TTC549 (cell line): ENCODE measurements around the gene LHFPL2.

Experiments
- FAIRE-seq: peaks from 2 replicates; lab custom pipeline; 2012; peaks lifted over from hg19 to GRCh38; lab: Jason Lieb, UNC

LHFPL2 gene

DNA sequence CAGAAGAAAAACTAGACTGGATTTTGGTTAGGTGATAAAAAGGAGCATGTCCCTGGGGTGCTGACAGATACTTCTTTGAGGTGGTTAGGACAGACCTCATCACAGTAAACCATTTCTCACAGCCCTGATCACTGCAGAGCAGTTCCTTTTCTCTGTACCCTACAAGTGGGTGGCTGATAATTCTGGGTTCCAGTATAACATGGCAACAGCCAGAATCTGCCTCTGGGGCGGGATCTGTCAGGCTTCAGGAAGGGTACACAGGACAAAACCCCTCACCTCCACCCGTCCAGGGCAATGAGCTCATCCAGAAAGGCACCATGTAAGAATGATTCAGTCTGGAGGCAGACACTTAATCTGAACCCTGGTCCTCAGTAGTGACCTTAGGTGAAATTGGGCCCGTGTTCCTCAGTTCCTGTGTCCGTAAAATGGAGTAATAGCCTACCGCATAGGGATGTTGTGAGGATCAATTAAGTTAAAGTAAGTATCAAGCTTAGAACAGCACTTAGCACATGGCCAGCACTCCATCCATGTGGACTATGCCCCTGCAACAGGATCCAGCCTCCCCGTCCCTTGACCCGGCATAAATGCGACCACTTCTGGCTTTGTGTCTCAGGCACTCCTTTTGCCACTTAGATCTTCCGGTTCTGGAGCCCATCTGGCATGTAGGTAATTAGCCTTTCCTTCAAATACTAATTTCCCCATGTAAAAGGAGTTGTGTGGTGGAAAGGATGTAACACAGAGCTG, 129.2 kb downstream of the LHFPL2 start:
- no peak for FAIRE-seq

DNA sequence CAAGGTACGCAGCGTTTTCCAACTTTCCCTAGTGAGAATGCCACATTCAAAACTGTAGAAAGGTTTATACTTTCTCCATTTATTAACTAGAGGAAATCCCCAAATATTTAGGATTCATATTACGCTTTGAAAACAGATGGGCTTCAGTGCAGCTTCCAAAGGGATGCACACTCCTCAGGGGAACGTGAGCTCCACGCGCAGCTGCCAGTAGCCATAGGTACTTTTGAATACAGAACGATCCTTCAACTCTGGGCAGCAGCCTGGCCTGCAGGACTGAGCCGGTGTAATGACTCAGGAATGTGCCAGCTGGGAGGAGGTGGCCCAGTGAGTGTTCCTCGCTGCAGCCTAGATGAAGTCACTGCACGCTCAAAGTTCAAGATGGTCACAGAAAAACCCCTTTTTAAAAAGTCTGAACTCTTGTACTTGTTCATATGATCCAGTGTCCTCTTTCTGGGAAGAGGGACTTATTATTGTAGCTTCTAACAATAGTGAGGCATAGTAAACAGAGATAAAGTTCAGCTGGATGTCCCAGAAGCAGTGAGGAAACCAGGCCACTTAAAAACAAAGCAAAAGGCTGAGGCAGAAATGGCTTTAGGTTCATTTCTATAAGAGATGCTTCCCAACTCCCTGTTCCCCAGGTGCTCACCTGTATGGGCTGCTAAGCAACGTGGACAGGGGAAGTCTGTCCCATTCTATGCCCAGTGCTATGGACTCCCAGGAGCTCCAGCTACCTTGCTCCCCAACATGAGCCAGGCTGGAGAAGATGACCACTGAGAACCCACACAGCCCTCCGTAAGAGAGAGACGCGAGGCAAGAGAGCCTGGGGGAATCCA, 130.0 kb downstream of the LHFPL2 start:
- no peak for FAIRE-seq

DNA sequence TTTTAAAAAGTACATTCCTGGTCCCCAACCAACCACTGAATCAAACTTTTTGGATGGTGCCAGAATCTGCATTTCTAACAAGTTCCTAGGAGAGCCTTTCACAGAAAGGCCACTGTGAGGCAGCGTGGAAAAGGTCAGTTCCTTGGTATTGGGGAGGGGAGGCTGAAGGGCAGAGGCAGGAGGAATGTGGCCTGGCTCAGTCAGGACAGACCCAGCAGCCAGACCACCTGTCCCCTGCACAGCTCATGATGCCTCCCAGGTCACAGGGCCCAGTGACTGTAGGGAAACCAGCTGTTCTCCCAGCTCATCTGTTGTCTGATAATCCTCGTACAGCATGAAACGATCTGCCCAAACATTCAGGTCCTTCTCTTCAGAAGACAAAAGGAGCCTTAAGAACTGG, 132.9 kb downstream of the LHFPL2 start:
- FAIRE-seq, result no peak

DNA sequence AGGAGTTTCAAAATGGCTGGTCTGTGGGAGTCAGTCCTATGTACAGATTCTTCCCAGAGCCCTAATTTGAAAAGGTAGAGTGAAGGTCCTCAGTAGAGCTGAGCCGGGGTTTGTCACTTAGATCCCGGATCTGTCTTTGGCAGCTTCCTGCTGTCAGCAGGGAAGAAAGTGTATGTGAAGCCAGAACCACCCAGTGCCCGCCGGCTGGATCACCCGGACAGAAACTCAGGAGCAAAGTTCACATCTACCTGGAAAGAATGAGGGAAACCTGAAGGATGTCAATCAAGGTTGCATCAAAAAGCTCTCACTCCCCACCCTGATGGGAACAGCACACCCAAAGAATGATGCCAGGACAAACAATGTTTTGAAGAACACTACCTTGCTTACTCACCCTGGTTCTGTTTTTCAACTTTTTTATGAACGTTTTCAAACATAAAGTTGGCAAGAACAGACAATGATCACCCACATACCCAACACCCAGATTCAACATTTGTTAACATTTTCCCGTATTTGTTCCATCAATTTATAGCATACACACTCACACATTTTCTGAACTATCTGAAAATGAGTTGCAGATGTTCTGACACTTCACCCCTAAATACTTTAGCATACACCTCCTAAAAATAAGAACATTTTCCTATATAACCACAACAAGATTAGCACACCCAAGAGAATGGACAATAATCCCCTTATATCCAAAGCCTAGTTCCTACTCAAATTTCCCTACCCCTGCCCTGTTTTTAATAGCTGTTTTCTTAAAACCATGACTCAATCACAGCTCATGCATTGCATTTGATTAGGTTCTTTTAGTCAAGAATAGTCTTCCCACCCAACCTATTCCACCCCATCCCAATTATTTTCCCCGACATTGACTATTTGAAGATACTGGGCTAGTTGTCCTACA, 133.9 kb downstream of the LHFPL2 start:
- FAIRE-seq, result no peak

DNA sequence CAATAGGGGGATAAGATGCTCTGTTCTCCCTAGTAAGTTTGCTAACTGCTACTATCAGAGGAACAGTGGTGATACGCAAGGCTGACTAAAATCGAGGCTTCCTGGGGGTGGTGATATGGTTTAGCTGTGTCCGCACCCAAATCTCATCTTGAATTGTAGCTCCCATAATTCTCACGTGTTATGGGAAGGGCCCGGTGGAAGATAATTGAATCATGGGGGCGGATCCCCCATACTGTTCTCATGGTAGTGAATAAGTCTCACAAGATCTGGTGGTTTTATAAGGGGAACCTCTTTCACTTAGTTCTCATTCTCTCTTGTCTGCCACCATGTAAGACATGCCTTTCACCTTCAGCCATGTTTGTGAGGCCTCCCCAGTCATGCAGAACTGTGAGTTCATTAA, 135.1 kb downstream of the LHFPL2 start:
- no peak for FAIRE-seq

DNA sequence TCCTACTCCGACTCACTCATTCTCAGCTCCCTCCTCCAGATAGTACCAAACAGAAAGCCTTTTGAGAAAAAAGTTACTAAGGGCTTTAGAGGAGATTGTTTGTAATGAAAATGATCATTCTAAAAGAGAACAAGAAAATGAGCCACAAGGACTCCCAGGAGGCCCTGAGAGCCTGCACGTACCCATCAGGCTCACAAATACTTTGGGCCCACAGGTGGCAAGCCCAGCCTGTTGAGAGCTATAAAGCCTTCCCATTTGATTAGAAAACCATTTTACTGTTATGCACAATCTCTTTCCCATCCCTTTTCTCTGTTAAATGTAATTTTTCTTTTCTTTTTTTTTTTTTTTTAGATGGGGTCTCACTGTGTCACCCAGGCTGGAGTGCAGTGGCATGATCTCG, 136.1 kb downstream of the LHFPL2 start:
- FAIRE-seq, result no peak

DNA sequence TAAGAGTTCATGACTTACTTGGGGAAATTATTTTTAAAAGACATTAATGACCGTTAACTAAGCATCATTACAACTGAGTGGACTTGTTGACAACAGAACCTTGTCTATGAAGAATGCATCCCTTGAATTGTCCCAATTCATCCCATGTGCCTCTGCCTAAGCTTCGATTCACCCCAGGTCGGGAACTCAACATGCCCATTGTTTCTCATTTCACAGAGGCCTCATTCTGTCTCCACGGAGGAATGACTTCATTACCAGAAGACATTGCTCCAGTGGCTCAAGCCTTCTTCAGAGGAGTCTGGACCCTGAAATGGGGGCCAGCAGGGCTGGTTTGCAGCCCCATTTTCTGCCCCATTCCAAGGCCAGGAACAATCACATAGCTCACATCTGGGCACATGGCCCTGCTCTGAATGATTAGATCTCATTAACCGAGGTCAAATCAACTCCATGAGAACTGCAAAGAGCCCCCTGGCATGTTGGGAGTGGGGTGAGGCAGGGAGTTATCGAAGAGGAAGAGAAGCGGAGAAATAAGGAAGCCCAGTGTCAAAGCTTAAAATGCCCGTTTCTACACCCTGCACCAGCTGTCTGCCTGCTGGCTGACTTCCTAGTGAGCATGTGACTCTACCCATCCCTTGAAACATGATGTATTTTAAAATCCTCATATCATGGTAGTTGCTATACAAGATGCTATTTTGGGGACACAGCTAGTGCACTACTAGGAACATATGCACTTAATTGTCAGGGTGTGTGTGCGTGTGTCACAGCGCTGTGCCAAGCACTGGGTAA, 137.3 kb downstream of the LHFPL2 start:
- no peak for FAIRE-seq

DNA sequence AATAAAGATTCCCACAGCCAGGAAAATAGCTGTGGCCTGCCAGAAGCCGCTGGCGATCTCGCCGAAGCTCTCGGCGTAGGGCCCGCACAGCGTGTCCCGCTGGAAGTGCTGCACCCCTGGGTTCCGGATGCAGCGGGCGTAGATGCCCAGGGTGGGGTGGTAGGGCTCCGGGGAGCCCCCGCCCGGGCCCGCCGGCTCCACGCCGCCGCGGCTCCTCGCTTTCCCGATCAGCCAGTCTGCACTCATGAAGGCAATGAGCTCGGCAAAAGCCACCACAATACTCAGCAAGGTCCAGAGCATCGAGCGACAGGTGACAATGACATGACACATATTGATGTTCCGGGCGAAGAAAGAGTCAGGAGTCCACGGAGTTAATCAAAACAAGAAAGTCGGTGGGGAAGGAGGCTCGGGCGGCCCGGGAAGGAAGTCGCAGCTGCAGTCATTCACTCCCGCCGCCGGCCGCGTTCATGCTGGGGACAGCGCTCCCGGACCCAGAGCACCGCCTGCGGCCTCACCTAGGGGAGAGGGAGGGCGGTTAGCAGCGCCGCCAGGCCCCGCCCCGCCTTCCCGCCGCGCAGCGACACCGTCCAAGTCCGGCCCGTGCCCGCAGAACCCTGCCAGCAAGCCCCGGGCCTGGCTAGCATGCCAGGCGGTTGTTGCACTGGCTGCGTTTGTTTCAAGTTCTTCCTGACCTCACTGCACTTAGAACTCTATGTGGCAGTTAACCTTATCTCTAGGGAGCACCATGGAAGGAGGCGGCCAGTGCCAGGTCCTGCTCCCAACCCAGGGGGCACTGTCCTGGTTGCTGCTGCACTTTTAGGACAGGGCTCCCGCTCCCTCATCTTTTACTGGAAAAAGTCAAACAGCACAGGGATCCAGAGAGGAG, 138.4 kb downstream of the LHFPL2 start:
- FAIRE-seq, result no peak

DNA sequence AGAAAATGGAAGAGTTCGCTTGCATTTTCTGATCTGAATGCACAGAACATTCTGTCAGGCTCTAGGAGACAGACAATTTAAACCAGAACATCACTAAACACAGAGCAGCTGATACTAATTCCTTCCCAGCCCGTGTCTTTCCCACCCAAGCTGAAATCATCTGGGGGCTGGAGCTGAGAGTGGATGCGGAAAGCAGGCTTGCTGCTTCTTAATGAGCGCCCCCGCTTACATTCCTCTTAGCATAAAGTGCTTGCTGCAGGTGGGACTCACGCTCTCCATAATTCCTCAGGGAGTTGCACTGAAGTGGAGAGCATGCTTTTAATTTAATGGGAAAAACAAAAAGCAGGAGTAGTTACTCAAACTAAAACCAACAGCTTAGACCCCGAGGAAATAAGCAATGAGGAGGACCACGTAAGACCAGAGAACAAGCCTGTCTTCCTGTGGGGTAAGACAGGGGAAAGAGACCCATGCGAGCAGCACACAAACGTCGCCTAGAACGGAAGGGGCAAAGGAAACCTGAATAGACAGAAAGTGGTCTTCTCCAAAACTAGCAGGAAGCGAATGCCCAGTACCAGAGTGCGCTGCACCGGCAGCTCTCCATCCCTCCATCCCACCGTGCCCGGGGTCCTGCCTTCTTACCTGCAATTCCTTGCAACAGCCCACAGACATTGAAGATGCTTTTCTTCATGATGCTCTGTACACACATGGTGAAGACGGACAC, 139.3 kb downstream of the LHFPL2 start:
- FAIRE-seq, result no peak

DNA sequence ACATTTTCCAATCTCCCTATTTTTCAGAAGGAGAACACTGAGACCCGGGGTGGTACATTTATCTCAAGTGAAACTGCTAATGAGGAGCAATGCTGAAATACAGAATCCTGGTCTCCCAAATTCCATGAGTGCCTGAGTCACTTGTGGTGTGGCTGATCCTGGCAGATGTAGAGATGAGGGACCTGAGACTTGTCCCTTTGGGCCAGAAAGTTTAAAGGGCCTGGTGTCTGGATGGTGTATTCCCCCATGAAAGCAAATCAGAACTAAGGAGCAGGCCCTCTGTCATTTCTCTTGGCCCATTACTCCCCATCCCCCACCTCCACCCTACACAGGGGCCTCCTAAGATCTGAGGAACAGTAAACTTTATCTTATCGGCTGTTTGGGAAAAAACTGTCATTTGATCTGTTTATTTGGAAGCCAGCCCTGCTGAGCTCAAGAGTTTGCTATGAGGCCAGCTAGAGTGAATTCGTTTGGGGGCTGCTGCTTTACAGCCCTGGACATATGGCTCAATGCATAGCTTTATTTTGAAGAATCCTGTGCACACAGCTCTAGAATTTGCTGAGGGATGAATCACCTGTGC, 140.3 kb downstream of the LHFPL2 start:
- no peak for FAIRE-seq

DNA sequence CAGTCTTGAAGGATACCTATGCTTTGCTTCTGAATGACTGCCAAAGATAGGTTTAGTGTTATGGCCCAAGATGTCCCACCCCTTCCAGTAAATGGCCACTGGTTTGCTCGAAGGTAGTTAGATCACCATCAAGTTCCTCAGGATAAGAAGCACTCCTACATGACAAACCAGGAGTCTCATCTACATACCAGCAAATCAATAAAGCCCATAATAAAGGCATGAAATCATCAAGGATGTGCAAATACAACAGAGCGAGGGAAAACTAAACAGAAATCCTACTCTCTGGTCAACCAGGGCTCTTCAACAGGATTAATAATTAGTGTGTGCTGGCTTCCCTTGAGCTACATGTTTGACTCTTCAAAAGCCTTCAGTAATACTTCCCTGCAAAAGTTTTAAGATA, 141.0 kb downstream of the LHFPL2 start:
- no peak for FAIRE-seq

DNA sequence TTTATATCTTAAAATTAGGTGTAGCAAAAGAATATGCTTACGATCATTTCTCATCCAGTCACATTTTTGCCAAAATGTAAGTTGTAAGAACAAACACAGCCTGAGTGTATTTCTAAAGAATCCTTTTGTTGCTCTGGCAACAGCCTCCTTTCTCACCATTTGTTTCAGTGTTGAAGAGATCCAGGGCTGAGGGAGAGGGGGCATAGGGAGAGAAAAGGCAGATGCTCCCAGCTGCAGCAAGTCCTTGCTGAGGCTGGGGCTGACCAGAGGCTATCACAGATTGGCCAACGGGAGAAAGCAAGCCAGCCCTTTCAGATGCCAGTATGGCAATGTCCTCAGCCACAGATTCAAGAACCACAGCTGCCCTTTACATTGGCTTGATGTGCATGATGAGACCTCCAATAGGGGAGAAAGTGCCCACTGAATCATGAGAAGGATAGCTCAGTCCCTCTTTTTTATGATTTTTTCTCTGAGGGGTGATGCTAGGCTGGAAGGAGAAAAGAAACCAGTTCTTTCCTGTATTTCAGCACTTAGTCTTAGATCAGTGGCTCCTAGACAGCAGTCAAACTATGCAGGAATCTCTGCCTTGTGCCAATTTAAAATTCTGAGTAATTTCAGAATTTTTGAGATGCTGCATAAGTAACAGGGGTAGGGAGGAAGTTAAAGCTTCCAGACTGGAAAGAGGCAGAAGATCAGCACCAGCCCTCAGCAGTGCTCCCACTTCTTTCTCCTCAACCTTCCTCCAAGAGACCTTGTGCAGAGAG, 142.1 kb downstream of the LHFPL2 start:
- FAIRE-seq, result no peak

DNA sequence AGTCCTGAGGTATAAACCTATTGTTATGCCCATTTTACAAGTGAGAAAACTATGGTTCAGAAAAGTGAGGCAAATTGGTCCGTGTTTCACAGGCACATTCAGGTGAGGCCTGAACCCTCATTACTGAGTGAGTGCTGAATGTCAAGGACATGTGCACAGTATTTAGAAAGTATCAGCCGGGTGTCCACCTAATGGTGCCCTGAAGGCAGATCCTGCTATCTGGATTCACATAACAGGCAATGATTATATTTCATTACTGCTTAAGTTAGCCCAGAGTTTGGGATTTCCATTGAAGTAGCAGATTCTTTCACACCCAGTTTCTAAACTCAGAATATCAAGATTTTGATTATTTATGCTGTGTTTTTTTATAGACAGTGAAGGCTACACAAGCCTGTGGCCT, 142.7 kb downstream of the LHFPL2 start:
- no peak for FAIRE-seq

DNA sequence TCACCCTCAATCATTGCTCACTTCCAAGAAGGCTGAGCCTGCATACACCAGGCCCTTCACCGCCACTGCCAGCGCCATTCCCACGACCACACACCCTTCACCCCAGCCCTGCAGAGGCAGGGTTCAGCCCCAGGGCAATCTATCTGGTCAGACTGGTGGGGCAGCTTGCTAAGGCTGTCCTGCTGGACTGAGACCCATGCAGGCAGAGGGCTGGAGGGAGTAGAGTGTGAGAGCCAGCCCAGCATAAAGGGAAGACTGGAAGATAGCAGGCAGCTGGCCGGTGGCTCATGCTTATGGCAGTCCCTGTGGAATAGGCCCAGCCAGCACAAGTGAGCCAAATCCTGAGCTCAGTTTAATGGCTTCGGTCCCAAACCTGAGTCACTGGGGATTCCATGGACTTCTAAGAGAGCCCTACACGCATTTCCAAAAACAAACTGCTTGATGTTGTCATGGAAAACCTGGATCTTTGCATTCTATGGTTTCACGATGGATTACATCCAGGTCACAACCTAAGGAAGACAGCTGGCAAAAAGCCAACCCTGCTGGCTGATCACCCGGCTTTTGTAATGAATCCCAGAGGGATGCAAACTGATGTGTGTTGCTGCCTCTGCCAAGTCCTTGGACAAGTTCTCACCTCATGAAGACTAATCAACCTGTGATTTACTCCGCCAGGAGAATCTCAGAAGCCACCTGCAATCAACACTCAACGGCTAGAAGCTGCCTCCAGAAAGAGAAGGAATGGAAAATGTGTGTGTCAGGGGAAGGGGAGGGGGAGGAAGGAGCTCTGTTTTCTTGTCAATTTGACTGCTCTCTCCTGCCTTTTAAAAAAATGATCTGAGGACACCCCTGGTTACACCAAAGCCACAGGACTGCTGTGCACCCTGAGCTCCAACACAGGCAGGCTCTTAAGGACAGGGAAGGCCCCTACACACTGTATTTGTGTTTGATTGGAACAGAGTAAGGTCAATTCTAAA, 143.6 kb downstream of the LHFPL2 start:
- FAIRE-seq, result no peak

DNA sequence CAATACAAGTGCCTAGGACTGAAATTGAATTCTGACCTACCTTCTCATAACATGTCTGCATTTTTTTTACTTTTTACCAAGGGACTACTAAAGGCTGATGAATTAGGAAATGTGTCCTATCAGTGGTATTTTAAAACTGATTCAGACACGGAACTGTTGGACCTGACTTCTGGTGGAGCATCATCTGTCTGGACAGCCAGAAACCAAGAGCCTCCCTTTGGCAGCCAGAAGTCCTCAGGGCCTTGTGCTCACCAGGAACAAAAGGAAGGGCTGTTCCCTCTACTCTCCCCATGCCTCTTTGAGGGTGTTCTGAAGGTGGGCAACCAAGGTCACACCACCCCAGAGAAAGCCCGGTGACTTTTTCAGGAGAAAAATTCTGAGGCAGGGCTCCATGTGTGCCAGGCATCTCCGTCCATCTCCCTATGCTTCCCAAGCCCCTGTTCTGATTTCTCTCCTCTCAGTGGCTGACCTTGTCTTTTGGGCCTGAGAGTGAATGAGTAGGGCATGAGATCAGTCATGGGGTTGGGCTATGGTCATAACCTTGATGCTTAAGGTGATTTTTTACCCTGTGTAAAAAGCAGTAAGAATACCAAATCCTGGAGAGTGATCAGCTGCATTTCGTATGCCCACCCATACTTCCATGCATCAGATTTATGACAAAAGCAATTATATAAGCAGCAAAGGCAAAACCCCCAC, 144.5 kb downstream of the LHFPL2 start:
- no peak for FAIRE-seq

DNA sequence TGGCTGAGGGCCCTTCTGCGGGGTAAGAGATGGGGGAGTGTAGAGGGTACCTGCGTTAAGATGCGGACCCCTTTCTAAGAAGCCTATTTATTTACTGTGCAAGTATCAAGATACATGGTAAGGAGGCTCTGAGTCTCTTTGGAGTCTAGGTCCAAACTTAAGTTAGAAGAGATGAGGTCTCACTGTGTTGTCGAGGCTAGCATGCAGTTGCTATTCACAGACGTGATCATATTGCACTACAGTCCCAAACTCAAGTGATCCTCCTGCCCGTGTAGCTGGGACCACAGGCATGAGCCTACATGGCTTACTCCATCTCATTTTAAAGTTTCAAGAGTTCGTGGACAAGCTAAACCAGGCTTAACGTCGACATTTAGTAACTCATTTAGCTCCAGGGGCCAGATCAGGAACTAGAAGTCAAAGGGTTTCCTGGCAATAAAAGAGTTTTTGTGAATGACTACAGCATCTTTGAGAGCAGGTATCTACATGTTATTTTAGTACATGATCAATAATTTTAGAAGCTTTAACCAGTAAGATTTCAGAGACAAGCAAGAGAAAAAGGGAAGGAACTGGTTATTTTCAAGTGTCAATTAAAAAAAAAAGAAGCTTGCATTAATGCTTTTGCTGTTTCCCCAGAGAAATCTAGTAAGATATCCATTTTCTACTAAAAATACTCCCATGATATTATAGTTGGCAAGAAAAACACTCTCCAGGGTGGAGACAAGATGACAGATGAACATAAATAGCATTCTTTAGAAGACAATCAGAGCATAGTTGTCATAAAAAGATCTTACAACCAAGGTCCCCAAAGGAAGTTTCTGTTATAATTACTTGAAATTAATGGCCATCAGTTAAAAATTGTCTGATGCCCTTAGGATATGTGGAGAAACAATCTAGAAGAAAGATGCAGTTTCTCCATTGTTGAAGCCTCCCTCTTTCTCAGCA, 146.9 kb downstream of the LHFPL2 start:
- FAIRE-seq, result no peak
